GM12878 (cell line): ENCODE data around the gene MMP11. TPM values are rescaled to one million over a fixed set of nuclear protein-coding genes. Genes with fewer than 3 reads are reported as not detected.
A peak's percentile ranks its signal among the peaks of the same experiment; 100 is the strongest.

ENCODE experiments used
- ATF7 ChIP-seq: fragments of 450-650 bp; IDR thresholded peaks from 2 replicates; pipeline ENCODE4 v1.6.1; 2016; ENCODE audit warnings: low read depth, mild to moderate bottlenecking
- BACH1 ChIP-seq: fragments of 450-650 bp; IDR thresholded peaks from 2 replicates; pipeline ENCODE4 v1.6.1; 2017; ENCODE audit warnings: mild to moderate bottlenecking, borderline replicate concordance
- BCL11A ChIP-seq: IDR thresholded peaks from 2 replicates; pipeline ENCODE4 v1.6.1; 2011; ENCODE audit warnings: low read depth, low read length
- CREB1 ChIP-seq: IDR thresholded peaks from 2 replicates; pipeline ENCODE4 v1.6.1; 2012; ENCODE audit warnings: low read depth, mild to moderate bottlenecking, inconsistent platforms
- CTCF ChIP-seq, 3 experiments: IDR thresholded peaks in 2 of 3; conservative IDR thresholded peaks in 1 of 3; 2 replicates each; pipeline ENCODE4 v1.5.1; 2011; ENCODE audit warnings: low read depth in 3 of 3, low read length in 3 of 3, mild to moderate bottlenecking in 3 of 3, control low read depth in 2 of 3, moderate library complexity in 2 of 3, inconsistent platforms in 1 of 3, mixed read lengths in 1 of 3; ENCODE audit not compliant: control insufficient read depth in 2 of 3, insufficient read depth in 1 of 3; ENCODE audit errors: extremely low read depth in 1 of 3
- HCFC1 ChIP-seq: fragments of 150-350 bp; IDR thresholded peaks from 2 replicates; pipeline ENCODE4 v1.6.1; 2014; ENCODE audit warnings: low read length
- IKZF2 ChIP-seq, 2 experiments: fragments of 450-650 bp; IDR thresholded peaks; 2 replicates each; pipeline ENCODE4 v1.6.1; 2017; ENCODE audit warnings: mild to moderate bottlenecking in 2 of 2, moderate library complexity in 2 of 2
- LARP7 ChIP-seq: fragments of 450-650 bp; IDR thresholded peaks from 2 replicates; pipeline ENCODE4 v1.6.1; 2017; ENCODE audit warnings: mild to moderate bottlenecking
- MAX ChIP-seq: IDR thresholded peaks from 2 replicates; pipeline ENCODE4 v1.6.1; 2012; ENCODE audit warnings: low read depth, low read length, improper control_type of control experiment
- NKRF ChIP-seq: fragments of 450-650 bp; conservative IDR thresholded peaks from 2 replicates; pipeline ENCODE4 v1.6.1; 2017; ENCODE audit warnings: mild to moderate bottlenecking, moderate library complexity
- PML ChIP-seq: IDR thresholded peaks from 2 replicates; pipeline ENCODE4 v1.6.1; 2012; ENCODE audit warnings: low read length, inconsistent platforms
- RELA ChIP-seq: fragments of 450-650 bp; IDR thresholded peaks from 2 replicates; pipeline ENCODE4 v1.8.0; 2014; ENCODE audit warnings: borderline replicate concordance; ENCODE audit not compliant: partially characterized antibody
- RFX5 ChIP-seq: IDR thresholded peaks from 2 replicates; pipeline ENCODE4 v1.6.1; 2011; ENCODE audit warnings: low read depth, low read length, improper control_type of control experiment
- SP1 ChIP-seq: IDR thresholded peaks from one replicate; pipeline ENCODE4 v1.6.1; 2011; ENCODE audit warnings: low read depth, low read length
- SUPT20H ChIP-seq: IDR thresholded peaks from 2 replicates; pipeline ENCODE4 v1.6.1; 2011; ENCODE audit warnings: low read depth, mild to moderate bottlenecking, low read length, moderate library complexity, borderline replicate concordance; ENCODE audit not compliant: control insufficient read depth
- TCF12 ChIP-seq: IDR thresholded peaks from 2 replicates; pipeline ENCODE4 v1.6.1; 2011; ENCODE audit warnings: low read depth, mild to moderate bottlenecking, low read length
- YY1 ChIP-seq: IDR thresholded peaks from 2 replicates; pipeline ENCODE4 v1.6.1; 2011; ENCODE audit warnings: low read depth, mild to moderate bottlenecking, low read length
- ZBTB40 ChIP-seq: fragments of 450-650 bp; IDR thresholded peaks from 2 replicates; pipeline ENCODE4 v1.6.1; 2016; ENCODE audit warnings: mild to moderate bottlenecking, moderate library complexity, borderline replicate concordance
- ZNF24 ChIP-seq: fragments of 450-650 bp; IDR thresholded peaks from 2 replicates; pipeline ENCODE4 v1.6.1; 2017; ENCODE audit warnings: antibody characterized with exemption, mild to moderate bottlenecking
- ZNF622 ChIP-seq: fragments of 450-650 bp; IDR thresholded peaks from 2 replicates; pipeline ENCODE4 v1.6.1; 2017; ENCODE audit warnings: mild to moderate bottlenecking, inconsistent platforms
- ZSCAN29 ChIP-seq: fragments of 450-650 bp; IDR thresholded peaks from 2 replicates; pipeline ENCODE4 v1.6.1; 2017; ENCODE audit warnings: mild to moderate bottlenecking, moderate library complexity
- polyA plus RNA-seq, 11 experiments: library from polyadenylated mRNA; depleted of rRNA in 4 of 11; unstranded in 6 of 11; stranded (reverse) in 5 of 11; fragments of >200 nt; fragmentation: Nextera tagmentation in 4 of 11; fragmentation: Illumina TruSeq in 1 of 11; extraction: Ambion mirVana in 4 of 11; extraction: Trizol in 1 of 11; gene quantifications; 1 replicate in 1 of 11; 2 replicates in 10 of 11; pipeline versions ENCODE4 v1.2.1 to v1.2.3, GENCODE V29; 2011 to 2016; ENCODE audit warnings: inconsistent platforms in 2 of 11, missing spikeins in 2 of 11, low read depth in 1 of 11
- total RNA-seq, 4 experiments: library from RNA; depleted of rRNA in 3 of 4; stranded (reverse); fragments of >200 nt in 3 of 4; fragmentation: Illumina TruSeq in 1 of 4; extraction: Trizol in 1 of 4; gene quantifications; 2 replicates each; pipeline versions ENCODE4 v1.2.1 to v1.2.3, GENCODE V29; 2013 to 2021
- TF ChIP-seq, protein P1 (sequence below): IDR thresholded peaks from 2 replicates; pipeline ENCODE4 v1.6.1; 2011; ENCODE audit warnings: mild to moderate bottlenecking, low read depth, low read length, moderate library complexity; ENCODE audit not compliant: insufficient replicate concordance

Gene MMP11
- total and polyA plus RNA-seq, 10 of the 15 experiments (the other 5 are each of a cell fraction or from before 2014, with no cell fraction given) = 0.03 to 1.1 (median 0.31) TPM; not detected in 2

- TF ChIP-seq, protein P1, sequence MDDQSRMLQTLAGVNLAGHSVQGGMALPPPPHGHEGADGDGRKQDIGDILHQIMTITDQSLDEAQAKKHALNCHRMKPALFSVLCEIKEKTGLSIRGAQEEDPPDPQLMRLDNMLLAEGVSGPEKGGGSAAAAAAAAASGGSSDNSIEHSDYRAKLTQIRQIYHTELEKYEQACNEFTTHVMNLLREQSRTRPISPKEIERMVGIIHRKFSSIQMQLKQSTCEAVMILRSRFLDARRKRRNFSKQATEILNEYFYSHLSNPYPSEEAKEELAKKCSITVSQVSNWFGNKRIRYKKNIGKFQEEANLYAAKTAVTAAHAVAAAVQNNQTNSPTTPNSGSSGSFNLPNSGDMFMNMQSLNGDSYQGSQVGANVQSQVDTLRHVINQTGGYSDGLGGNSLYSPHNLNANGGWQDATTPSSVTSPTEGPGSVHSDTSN = peak; percentile 24
- TF ChIP-seq LARP7 = no peak
- TF ChIP-seq ATF7 = no peak
- TF ChIP-seq NKRF = no peak
- TF ChIP-seq PML = no peak
- TF ChIP-seq RFX5 = no peak
- TF ChIP-seq RELA = no peak
- TF ChIP-seq SP1 = no peak
- TF ChIP-seq ZNF24 = no peak
- TF ChIP-seq ZBTB40 = no peak
- TF ChIP-seq YY1 = peak; percentile 94
- no peak for TF ChIP-seq ZSCAN29
- 0 out of 4 replicates have a peak, but pooled peaks of 1 of the 2 experiments have one; percentile 4 for TF ChIP-seq IKZF2 (IDR thresholded peaks at IDR 0.05)
- TF ChIP-seq CTCF (IDR thresholded peaks at IDR 0.05 in 2 of 3, conservative IDR thresholded peaks at IDR 0.05 in 1 of 3; ENCODE audit: control insufficient read depth in 2 of 3, extremely low read depth in 1 of 3, insufficient read depth in 1 of 3, low read depth in 3 of 3, low read length in 3 of 3) = no peak
- no peak for TF ChIP-seq BACH1
- TF ChIP-seq ZNF622 = no peak
- no peak for TF ChIP-seq SUPT20H
- no peak for TF ChIP-seq MAX
- TF ChIP-seq CREB1 = no peak
- TF ChIP-seq TCF12 = 0 out of 2 replicates have a peak, but pooled peaks have one; percentile 27
- no peak for TF ChIP-seq HCFC1
- no peak for TF ChIP-seq BCL11A
Measured at GRCh38 chr22:23803001-23803819, 30.6 kb downstream of the MMP11 start (continued).
